Stimulated activated CD8-positive, alpha-beta memory T cell treated with anti-CD3 and anti-CD28 coated beads, Interleukin-7, amount 100 ng/mL, for 24 hours (primary cell): ENCODE results near the gene RET.

Experiments
- DNase-seq: peaks from one replicate; pipeline ENCODE4 v3.0.0-alpha.2; 2020; ENCODE audit warnings: low read depth

Gene RET

DNA sequence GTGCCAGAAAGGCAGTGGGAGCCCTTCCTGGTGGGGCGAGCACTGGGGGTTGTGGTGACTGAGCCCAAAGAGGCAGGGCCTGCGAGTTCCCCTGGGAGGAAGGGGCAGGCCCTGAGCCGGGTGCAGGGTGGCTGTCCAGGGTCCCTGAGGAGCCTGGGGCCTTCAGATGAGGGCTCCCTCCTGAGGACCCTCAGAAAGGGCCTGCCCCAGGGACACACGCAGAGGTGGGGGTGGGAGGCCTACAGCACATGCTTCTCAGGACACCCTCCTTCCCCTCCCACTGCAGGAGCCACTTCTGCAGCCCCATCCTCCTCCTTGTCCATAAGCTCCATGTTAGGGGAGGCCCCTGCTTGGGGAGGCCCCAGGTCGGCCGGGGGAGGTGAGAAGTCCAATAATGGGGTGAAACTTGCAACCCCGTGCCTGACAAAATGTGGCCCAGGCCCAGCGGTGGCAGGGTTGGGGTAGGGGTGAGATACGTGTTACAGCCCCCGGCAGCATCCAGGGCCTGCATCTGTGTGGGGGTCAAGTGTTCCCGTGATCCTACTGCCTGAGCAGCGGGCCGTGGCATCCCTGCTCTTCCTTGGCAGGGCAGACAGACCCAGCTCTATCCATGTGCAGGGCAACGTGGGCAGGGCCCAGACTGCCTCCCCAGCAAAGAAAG is 31.8 kb upstream of the RET start:
- DNase-seq, result no peak

DNA sequence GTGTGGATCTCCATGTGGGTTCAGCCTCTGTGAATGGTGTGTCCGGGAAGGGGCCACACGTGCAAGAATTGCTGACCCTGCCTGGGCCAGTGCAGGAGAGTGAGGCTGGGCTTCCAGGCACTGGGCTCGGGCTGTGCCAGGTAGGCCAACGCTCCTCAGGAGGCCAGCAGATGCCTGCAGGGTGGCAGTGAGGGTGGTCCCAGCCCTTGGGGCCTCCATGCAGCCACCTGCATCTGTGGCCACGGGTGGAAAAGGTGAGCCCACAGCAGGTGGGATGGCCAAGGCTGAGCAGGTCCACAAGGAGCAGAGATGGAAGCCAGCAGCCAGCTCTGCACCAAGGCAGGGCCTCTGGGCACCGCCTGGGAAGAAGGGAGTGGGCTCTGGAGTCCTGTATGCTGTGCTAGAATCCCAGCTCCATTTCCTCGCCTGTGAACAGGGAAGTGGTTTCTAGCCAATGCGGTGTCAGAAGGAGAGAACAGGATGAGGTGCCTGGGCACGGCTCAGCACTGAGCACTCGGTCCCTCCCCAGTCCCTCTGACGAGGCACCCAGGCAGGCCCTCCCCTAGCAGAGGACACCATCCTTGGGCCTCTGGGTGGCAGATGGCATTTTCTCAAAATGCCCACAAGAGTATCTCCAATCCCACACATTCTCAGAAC is 31.1 kb upstream of the RET start:
- no peak for DNase-seq

DNA sequence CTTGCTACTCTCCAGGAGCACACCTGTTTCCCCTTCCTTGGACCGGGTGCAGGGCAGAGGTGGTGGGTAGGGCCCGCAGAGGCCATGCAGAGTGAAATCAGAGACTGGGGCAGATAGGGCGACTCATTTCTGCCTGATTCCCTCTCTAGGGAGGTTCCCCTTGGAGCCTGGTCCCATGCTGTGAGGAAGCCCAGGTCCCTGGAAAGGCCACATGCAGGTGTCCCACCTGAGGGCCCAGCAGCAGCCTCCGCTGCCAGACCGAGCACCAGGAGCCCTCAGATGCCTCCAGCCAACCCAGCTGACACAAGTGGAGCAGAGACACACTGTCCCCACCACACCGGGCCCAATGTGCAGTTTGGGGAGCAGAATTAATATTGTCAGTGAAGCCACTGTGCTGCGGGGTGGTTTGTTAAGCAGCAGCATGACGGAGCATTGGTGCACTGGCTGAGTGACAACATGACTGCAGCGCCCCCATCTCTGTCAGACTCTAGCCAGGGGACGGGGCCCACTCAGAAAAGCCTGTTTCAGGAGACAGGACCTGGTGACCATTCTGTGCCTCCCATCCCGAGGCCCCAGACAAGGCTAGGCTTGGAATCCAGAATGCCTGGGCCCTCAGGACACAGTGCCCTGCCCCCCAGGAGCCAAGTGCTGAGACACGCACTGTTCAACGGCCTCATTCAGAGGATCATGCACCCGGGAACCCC is 30.4 kb upstream of the RET start:
- DNase-seq, result no peak

- no peak for DNase-seq
Measured at GRCh38 chr10:43047288-43047970, 29.4 kb upstream of the RET start.

- no peak for DNase-seq
Measured at GRCh38 chr10:43048301-43049051, 28.4 kb upstream of the RET start.

GRCh38 chr10:43049081-43049551 is 27.8 kb upstream of the RET start:
- DNase-seq, result no peak

DNA sequence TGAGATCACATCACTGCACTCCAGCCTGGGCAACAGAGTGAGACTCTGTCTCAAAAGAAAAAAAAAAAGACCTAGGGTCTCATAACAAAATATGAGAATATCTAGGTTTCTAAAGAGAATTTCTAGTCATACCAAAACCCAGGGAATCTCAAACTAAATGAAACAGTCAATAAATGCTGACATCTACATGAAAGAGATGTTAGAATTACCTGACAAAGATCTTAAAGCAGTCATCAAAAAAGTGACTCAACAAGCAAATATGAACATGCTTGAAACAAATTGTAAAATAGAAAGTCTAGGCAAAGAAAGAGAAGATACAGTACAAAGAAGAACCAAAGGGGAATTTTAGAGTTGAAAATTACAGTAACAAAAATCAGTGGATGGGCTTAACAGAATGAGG is 26.9 kb upstream of the RET start:
- DNase-seq, result no peak

GRCh38 chr10:43053825-43054224 is 23.0 kb upstream of the RET start:
- DNase-seq, result no peak

DNA sequence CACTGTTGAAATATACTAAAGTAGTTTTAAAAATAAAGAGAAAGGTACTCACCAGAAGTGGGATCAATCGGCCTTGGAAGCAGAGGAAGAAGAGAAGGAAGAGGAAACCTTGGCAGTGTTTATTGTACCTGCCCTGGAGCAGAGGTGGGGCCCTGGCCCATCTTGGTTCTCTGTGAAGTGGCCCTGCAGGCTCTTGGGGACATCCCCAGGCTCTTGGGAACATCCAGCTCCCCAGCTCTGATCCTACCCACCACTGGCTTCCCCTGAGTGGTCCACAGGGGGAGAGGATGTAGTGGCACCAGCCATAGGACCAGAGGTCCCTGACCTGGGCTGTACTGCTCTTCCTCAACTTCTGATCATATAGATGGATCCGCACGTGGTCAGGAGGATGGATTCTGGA is 22.3 kb upstream of the RET start:
- DNase-seq, result no peak

GRCh38 chr10:43055217-43055616 is 21.7 kb upstream of the RET start:
- no peak for DNase-seq

DNA sequence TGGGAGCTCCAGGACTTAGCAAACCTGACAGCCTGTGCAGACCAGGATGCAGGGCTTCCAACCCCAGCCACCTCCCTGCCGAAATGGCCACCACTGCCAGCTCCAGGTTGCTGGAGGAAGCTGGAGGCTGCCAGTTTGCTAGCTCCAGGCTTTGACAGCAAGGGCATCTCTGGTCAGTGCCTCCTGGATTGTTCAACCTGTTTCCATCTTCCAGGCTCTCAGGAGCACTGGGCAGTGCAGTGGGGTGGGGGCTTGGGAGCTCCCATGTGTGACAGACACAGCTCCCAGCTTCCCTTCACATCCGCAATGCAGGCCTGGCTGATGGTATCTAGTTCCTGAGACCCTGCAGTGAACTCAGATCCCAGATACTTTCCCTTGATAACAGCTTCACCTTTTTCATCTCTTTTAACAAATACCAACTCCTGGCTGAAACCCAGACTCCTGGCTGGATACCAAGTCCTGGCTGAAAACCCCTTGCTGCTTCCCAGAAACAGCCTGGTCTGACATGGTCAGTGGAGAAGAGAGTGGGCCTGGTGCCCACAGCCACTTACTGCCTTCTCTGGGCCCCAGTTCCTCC is 20.8 kb upstream of the RET start:
- DNase-seq, result no peak

GRCh38 chr10:43056568-43057011 is 20.3 kb upstream of the RET start:
- no peak for DNase-seq

- no peak for DNase-seq
Measured at GRCh38 chr10:43057231-43057711, 19.6 kb upstream of the RET start.

DNA sequence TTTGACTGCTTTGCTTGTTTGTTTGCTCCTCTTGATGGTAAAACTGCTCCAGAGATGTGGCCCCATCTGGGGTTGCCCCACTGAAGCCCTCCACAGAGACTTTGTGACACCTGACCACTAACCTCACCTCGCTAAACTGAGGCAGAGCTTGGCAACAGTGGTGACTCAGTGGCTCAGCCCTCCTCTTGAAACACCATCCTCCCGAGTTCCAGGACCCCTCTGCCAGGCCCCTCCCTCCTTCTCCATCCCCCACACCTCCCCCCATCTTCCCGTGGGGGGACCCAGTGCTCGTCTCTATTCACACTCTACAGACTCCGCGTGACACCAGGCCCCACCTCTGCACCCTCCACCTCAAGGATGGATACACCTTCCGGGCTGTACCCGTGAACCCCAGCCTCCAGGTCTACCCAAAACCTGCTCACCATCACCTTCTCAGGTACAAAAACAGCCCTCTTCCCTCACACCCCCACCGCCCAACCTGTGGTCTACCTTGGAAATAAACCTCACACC is 19.0 kb upstream of the RET start:
- no peak for DNase-seq

- DNase-seq, result no peak
Measured at GRCh38 chr10:43058716-43059335, 18.0 kb upstream of the RET start.

DNA sequence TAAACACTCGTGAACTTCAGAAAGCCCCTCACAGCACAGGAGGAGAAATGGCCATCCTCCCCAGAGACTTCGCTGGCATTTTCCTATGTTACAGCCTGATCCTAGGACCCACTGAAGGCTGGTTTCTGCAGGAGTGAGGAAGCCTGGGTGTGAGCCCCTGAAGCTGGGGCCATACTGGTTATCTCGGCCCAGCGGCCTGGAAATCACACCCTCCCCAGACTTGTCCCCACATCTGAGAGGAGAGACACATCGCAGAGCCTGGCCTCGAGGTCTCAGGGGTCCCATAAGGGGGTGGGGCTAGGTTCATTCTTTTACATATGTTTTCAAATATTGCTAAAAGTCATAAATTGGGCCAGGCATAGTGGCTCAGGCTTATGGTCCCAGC is 17.5 kb upstream of the RET start:
- no peak for DNase-seq

DNA sequence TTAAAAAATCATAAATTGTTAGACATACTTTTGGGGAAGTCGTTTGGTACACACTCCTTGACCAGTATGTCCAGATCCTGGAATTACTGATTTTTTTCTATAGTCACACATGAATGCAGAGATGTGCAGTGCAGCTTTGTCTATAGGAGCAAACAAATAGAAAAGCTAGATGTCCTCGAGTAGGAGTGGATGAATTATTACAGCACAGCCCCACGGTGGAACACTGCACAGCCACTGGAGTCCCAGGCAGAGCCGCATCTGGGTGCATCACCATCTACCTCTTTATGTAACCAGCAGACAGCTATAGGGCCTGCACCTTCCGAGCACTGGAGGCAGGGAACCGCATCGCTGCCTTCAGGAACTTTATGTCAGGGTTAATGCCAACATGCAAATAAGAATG is 17.0 kb upstream of the RET start:
- DNase-seq, result no peak

GRCh38 chr10:43060291-43060690 is 16.6 kb upstream of the RET start:
- no peak for DNase-seq

- DNase-seq, result no peak
Measured at GRCh38 chr10:43061331-43061730, 15.5 kb upstream of the RET start.

DNA sequence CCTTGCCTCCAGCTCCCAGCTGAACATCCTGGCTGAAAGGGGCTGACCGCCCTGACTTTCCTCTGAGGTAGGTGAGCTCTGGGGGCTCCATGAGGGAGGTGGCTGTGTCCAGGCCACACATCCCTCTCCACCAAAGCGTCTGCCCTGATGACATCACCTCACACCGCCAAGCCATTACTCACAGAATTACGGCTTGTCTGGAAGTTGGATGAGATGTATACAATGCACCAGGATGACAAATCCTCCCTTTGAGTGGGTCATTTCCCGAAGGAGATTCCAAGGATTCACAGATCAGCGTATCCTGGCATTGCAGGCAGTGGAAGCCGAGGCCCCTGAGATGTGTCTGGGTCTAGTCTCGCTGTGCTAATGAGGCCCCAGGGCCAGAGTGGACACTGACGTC is 15.1 kb upstream of the RET start:
- DNase-seq, result no peak
